HG02759 (cell line): ENCODE measurements around the gene LIF.

ENCODE experiments used
- ATAC-seq: cut with Tn5 transposase; IDR thresholded peaks from one replicate; pipeline ENCODE4 v1.9.1; 2021; ENCODE audit warnings: mild to moderate bottlenecking, moderate library complexity; ENCODE audit not compliant: unreplicated experiment

Gene LIF

GRCh38 chr22:30265131-30265720 lies 18.7 kb upstream of the LIF start:
- ATAC-seq, result no peak

GRCh38 chr22:30263883-30264282 lies 17.3 kb upstream of the LIF start:
- no peak for ATAC-seq

DNA sequence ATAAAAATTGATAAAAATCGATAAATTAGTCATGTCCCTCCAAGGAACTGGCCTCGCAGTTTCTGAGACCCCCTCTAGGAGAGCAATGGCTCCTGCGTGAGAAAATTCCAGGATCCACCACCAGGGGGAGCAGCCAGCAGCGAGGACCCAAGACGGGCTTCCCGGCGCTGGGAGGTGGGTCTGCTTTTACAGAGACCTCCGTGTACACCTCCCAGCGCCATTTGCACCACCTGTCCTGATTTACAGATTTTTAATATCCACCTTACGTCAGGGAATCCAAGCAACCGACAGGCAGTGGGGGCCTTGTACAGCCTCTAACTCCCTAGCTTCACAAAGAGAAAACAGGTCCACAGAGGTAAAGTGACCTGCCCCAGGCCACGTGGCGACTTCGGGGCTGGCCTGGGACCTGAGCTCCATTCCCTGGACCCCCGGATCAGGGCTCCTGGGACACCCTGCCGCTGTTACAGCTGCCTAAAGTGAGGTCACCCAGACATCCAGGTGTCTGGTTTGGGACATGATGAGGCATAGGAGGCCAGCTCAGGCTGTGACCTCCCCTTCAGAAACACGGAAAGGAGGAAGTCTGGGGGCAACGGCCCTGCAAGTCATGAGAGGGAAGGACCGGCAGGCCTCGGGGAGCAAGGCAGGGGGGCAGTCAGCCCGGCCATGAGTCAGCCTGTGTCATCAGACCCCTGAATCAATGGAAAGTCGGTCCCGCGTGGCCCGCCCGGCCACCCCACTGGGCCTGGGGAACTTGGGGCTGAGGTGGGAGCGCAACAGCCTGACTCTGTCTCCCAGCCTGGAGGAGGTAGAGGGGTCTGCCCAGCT lies 16.6 kb upstream of the LIF start:
- no peak for ATAC-seq

- ATAC-seq, result no peak
Observed at GRCh38 chr22:30262112-30262511, 15.6 kb upstream of the LIF start.

DNA sequence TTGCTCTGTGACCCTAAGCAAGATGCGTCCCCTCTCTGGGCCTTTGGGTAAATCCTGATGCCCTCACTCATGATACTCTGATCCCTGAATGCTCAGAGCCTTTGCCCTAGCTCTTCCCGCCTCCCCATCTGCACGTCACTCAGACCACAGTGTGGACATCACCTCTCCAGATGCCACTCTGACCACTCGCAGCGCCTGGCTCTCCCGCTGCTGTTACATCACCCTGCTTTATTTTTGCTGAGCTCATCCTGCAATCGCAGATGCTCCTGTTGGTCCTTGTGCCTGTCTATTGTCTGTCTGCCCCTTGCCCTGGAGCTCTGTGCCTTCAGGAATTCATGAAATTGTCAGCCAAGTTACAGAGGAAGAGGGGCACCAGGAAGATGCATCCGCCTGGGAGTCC lies 14.6 kb upstream of the LIF start:
- ATAC-seq, result no peak

- no peak for ATAC-seq
Observed at GRCh38 chr22:30260682-30261081, 14.1 kb upstream of the LIF start.

DNA sequence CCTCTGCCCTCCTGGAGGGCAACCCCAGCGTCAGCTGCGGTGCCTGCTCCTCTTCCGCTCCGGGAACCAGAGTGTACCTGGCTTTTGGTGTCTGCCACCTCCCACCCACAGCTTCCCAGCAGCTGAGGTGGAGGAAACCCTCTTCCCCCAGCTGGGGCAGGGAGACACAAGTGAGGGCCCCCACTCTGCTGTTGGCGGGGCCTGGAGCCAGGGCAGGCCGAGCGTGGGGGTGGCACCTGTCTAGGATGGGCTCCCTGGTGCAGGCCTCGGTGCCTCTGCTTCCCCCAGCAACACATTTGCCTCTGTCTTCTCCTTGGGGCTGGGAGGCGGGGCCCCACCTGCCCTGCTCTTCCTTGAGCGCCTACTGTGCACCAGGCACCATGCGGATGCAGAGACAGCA lies 13.7 kb upstream of the LIF start:
- ATAC-seq, result no peak

GRCh38 chr22:30254314-30254713 lies 7.8 kb upstream of the LIF start:
- no peak for ATAC-seq

- ATAC-seq, result no peak
Observed at GRCh38 chr22:30253205-30253852, 6.8 kb upstream of the LIF start.

DNA sequence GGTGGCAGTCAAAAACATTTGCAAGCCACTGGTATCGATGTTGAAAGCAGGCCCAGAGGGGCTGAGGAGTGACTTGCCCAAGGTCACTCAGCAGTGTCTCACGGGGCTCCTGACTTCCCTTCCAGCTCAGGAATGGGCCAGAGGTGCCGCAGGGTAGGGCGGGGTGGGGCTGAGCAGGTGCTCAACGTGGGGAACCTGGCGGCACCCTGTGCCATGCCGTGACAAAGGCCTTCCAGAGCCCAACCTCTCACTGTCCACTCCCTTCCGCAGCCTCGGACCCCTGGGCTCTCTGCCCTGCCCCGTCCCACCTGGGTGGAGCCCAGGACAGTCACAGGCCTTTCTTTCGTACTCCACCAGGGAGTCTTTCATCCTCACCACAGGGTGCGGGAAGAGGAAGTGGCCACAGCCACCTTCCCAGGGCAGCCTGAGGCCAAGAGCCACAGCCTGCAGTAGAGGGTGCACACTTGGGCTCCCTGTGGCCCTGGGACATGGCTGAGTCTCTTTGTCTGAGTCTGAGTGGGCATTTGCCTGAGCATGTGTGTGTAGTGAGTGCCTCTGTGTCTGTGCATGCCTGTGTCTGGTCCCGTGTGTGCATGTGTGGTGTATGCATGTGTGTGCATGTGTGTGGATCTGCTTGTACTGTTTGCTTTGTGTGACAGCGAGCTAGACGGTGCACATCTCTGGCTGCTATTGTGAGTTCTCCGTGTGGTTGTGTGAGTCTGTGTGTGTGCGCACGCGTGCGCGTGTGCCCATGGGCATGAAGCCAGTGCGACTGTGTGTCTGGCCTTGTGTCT lies 6.0 kb upstream of the LIF start:
- ATAC-seq, result no peak

- no peak for ATAC-seq
Observed at GRCh38 chr22:30251711-30252110, 5.2 kb upstream of the LIF start.

DNA sequence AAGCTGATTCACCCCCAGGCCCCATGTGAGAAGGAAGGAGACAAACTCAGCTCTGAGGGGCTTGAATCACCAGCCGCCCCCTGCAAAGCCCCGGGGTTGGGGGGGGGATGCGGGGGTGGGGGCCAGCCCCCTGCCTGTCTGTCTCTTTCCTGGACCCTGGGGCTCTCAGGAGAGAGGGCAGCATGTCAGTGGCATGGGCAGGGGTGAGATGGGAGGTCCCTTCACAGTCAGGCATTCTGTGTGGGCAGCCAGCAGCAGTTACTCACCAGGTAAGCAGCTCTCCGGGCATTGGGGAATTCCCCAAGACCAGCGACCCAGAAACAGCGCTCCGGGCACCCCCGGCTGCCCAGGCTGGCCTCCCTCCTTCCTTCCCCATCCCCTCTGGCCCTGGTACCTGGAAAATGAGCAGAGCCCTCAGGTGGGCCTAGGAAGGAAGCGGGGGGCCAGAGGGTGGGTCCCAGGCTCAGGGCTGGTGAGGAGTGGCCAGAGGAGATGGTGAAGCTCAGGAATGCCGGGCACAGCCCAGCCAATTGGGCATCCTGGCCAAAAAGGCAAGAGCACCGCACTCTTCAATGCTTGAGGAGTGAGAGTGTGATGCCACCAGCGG lies 4.2 kb upstream of the LIF start:
- ATAC-seq, result no peak

DNA sequence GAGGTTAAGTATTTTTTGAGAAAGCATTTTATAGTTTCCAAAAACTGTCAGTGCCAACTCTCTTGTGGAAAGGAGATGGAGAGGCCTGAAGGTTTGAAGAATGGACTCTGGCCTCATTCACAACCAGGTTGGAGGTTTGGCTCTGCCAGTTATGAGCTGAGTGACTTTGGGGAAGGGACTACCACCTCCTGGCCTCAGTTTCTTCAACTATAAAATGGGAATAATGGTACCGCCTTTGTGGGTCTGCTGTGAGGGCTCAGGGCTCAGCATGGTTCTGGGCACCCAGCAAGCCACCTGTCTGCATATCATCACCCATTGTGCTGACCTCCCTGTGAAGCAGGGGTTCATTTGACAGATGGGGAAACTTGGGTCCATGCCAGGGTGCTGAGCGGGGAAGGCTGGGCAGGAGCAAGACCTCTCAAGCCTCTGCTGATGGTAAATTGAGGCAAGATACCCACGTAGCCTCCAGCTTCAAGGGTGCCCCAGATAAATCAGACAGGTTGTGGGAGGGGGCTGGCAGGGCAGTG lies 3.5 kb upstream of the LIF start:
- ATAC-seq, result no peak

DNA sequence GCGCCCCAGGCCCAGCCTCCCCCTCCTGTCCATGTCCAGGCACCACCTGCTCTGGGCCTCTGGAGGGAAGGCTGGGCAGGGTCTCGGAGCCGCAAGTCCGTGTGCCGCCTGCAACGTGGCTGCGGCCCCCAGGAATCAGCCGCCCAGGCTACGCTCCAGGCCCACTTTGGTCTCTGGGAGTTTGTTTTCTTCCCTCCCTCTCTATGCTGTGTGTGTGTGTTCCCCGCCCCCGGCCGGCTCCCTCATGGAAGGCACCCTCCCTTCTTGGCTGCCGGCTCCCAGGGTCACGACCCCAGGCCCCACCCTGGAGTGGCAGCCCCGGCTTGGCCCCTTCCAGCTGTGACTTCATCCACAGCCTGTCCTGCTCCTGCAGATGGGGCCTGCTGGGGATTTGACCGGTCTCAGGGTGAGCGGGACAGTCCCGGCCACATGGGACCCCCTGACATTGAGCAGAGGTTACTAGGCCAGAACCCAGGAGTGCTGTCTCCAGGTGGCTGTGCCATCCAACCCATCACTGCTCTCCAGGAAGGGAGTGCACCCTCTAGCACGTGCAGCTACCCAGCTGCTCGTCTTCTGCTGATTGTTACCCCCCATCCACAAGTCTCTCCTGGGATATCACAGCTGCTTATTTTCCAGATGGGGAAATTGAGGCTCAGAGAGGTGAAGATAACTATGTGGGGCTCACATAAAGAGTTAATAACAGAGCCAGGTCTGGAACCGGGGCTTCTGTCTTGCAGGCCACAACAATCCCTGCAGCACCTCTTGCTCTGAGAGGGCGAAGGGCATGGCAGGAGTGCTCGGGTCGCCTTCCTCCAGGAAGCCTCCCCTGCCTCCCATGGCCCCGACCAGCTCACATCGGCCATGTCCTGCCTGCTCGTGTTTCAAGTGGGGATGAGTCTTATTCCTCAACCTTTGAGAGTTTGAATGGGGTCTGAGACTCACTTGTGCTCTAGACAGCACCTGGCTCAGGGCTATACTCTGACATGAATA lies 2.8 kb upstream of the LIF start:
- no peak for ATAC-seq

- ATAC-seq, result no peak
Observed at GRCh38 chr22:30248484-30248883, 1.9 kb upstream of the LIF start.

DNA sequence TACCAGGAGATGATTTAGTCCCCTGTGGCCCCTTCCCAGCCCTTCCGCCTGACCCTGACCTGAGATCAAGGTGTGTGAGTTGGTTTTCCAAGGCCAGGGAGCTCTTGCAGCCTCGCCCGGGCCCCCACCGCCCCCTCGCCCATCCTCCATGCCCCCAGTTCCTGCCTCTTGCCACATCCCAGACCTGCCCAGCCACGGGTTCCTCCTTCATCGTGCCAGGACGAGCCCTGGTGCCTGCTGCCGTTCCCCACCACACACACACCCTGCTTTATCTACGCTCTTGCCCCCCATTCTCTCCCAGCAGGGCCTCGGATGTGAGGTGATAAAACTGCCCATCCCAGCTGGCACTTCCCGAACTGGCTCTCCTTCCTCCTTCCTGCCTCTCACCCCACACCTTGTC lies 1.4 kb upstream of the LIF start:
- no peak for ATAC-seq

GRCh38 chr22:30247561-30247960 lies 1.0 kb upstream of the LIF start:
- ATAC-seq, result no peak

DNA sequence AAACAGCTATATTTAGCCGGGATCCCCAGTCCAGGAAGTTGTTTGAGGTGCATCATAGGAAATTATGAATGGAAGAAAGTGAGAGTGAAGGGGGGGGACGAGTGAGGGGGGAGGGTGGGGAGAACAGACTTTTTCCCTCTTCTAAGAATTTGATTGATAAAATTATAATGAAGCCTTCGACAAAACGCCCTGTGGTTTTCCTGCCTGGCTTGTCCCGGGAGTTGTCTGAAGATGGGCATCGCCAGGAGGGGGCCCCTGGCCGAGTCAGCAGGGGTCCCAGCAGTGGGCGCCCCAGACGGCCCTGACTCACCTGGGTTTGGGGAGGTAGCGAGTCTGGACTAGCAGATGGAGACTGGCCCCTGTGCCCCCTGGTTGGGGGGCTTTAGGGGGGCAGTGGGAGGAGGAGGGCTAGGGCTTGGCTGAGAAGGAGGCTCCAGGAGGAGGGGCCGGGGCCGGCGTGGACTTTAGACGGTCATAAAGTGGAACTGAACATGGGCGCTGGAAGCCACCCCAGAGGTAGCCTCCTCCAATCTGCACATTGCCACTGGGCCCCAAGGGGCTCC lies 336 bp upstream of the LIF start:
- ATAC-seq, result no peak
